ENCODE results near the gene PCSK1. TPM values are rescaled to one million over a fixed set of nuclear protein-coding genes. Genes with fewer than 3 reads are reported as not detected.

The PCSK1 gene
- total RNA-seq, 1 donor from 2014 or later = not detected

GRCh38 chr5:96350678-96351077 lies 82.4 kb downstream of the PCSK1 start:
- no peaks in the 10 kb centered on the region for H3K9me3 Mint-ChIP-seq (ENCODE audit: unreplicated experiment)
- no peak for TF ChIP-seq CTCF (IDR thresholded peaks at IDR 0.05)
- no peaks in the 10 kb centered on the region for H3K36me3 Mint-ChIP-seq (ENCODE audit: unreplicated experiment)
- H3K27me3 Mint-ChIP-seq (ENCODE audit: unreplicated experiment) = peaks cover 4% of the 10 kb centered on the region
- no peak for DNase-seq (ENCODE audit: extremely low spot score, unreplicated experiment)
- H3K27ac Mint-ChIP-seq (ENCODE audit: unreplicated experiment) = no peak overlapping the region
- no peak overlapping the region for H3K4me3 Mint-ChIP-seq (ENCODE audit: unreplicated experiment)
- H3K4me1 Mint-ChIP-seq (ENCODE audit: unreplicated experiment) = no peaks in the 10 kb centered on the region

GRCh38 chr5:96348536-96348935 lies 84.5 kb downstream of the PCSK1 start:
- Mint-ChIP-seq H3K4me3 (ENCODE audit: unreplicated experiment) (no peak overlapping the region), H3K27ac (ENCODE audit: unreplicated experiment) (no peak overlapping the region), H3K4me1 (ENCODE audit: unreplicated experiment) (no peaks in the 10 kb centered on the region), H3K9me3 (ENCODE audit: unreplicated experiment) (no peaks in the 10 kb centered on the region), H3K36me3 (ENCODE audit: unreplicated experiment) (no peaks in the 10 kb centered on the region), H3K27me3 (ENCODE audit: unreplicated experiment) (peaks cover 4% of the 10 kb centered on the region)
- DNase-seq (ENCODE audit: extremely low spot score, unreplicated experiment) = no peak
- TF ChIP-seq CTCF (IDR thresholded peaks at IDR 0.05) = no peak

- Mint-ChIP-seq H3K27me3 (ENCODE audit: unreplicated experiment) (peaks cover 4% of the 10 kb centered on the region), H3K27ac (ENCODE audit: unreplicated experiment) (no peak overlapping the region), H3K9me3 (ENCODE audit: unreplicated experiment) (no peaks in the 10 kb centered on the region), H3K4me3 (ENCODE audit: unreplicated experiment) (no peak overlapping the region), H3K36me3 (ENCODE audit: unreplicated experiment) (no peaks in the 10 kb centered on the region), H3K4me1 (ENCODE audit: unreplicated experiment) (peaks cover 5% of the 10 kb centered on the region)
- no peak for TF ChIP-seq CTCF (IDR thresholded peaks at IDR 0.05)
- DNase-seq (ENCODE audit: extremely low spot score, unreplicated experiment) = no peak
These were observed 85.4 kb downstream of the PCSK1 start for GRCh38 chr5:96347502-96348292.

- H3K9me3 Mint-ChIP-seq (ENCODE audit: unreplicated experiment) = no peaks in the 10 kb centered on the region
- peak; percentile 74 for TF ChIP-seq CTCF (IDR thresholded peaks at IDR 0.05)
- H3K36me3 Mint-ChIP-seq (ENCODE audit: unreplicated experiment) = no peaks in the 10 kb centered on the region
- peaks cover 11% of the 10 kb centered on the region for H3K4me1 Mint-ChIP-seq (ENCODE audit: unreplicated experiment)
- H3K4me3 Mint-ChIP-seq (ENCODE audit: unreplicated experiment) = no peak overlapping the region
- no peak for DNase-seq (ENCODE audit: extremely low spot score, unreplicated experiment)
- no peak overlapping the region for H3K27ac Mint-ChIP-seq (ENCODE audit: unreplicated experiment)
- no peaks in the 10 kb centered on the region for H3K27me3 Mint-ChIP-seq (ENCODE audit: unreplicated experiment)
These were observed 88.1 kb downstream of the PCSK1 start for GRCh38 chr5:96344678-96345577.

GRCh38 chr5:96343094-96343493 lies 90.0 kb downstream of the PCSK1 start:
- DNase-seq (ENCODE audit: extremely low spot score, unreplicated experiment) = no peak
- no peak for TF ChIP-seq CTCF (IDR thresholded peaks at IDR 0.05)
- H3K4me1 Mint-ChIP-seq (ENCODE audit: unreplicated experiment) = peaks cover 23% of the 10 kb centered on the region
- H3K27me3 Mint-ChIP-seq (ENCODE audit: unreplicated experiment) = no peaks in the 10 kb centered on the region
- H3K9me3 Mint-ChIP-seq (ENCODE audit: unreplicated experiment) = no peaks in the 10 kb centered on the region
- no peak overlapping the region for H3K4me3 Mint-ChIP-seq (ENCODE audit: unreplicated experiment)
- H3K27ac Mint-ChIP-seq (ENCODE audit: unreplicated experiment) = no peak overlapping the region
- no peaks in the 10 kb centered on the region for H3K36me3 Mint-ChIP-seq (ENCODE audit: unreplicated experiment)

All from osteocyte (in vitro differentiated cells).